Calu3 (cell line): Measurements from ENCODE around the gene CTBP1. TPM values are rescaled to one million over a fixed set of nuclear protein-coding genes. Genes with fewer than 3 reads are reported as not detected.

Experiments
- BruUV-seq: library from RNA; stranded (reverse); fragments of 400-500 nt; replicated peaks from 2 replicates; lab custom pipeline; 2021; lab: Mats Ljungman, UMichigan
- CTCF ChIA-PET: fragments of 300-600 bp; sonication (Branson Sonifier 250); formaldehyde crosslinking; loops from one replicate; lab custom pipeline; 2022; ENCODE audit warnings: antibody characterized with exemption; lab: Charles Lee
- DNase-seq: peaks from one replicate; pipeline ENCODE4 v3.0.0; 2022
- H3K27ac Mint-ChIP-seq: one replicate; pipeline ENCODE4 v1.8.0; 2022; ENCODE audit warnings: mixed read lengths; ENCODE audit not compliant: unreplicated experiment
- H3K27me3 Mint-ChIP-seq: one replicate; pipeline ENCODE4 v1.8.0; 2022; ENCODE audit warnings: mixed read lengths; ENCODE audit not compliant: unreplicated experiment
- H3K36me3 Mint-ChIP-seq: one replicate; pipeline ENCODE4 v1.8.0; 2022; ENCODE audit warnings: mild to moderate bottlenecking, moderate library complexity, mixed read lengths; ENCODE audit not compliant: insufficient read depth, unreplicated experiment
- H3K4me1 Mint-ChIP-seq: one replicate; pipeline ENCODE4 v1.8.0; 2022; ENCODE audit warnings: mild to moderate bottlenecking, low read depth, mixed read lengths; ENCODE audit not compliant: unreplicated experiment
- H3K4me3 Mint-ChIP-seq: one replicate; pipeline ENCODE4 v1.8.0; 2022; ENCODE audit warnings: mild to moderate bottlenecking, low read depth, moderate library complexity, mixed read lengths; ENCODE audit not compliant: unreplicated experiment
- H3K9me3 Mint-ChIP-seq: one replicate; pipeline ENCODE4 v1.8.0; 2022; ENCODE audit warnings: low read depth, mixed read lengths; ENCODE audit not compliant: unreplicated experiment
- CTCF ChIP-seq: fragments of 200-600 bp; IDR thresholded peaks from one replicate; pipeline ENCODE4 v1.8.0; 2022; ENCODE audit warnings: antibody characterized with exemption; ENCODE audit not compliant: unreplicated experiment
- intact Hi-C: fragments of 100-400 bp; cut with micrococcal nuclease; formaldehyde crosslinking; loops from one replicate; pipeline ENCODE4 v1.10.0; 2022; ENCODE audit not compliant: unreplicated experiment
- total RNA-seq: library from RNA; stranded (reverse); gene quantifications from 2 replicates; pipeline ENCODE4 v1.2.3, GENCODE V29; 2022

CTBP1 gene
- total RNA-seq, 1 experiment from 2014 or later: 115 TPM

GRCh38 chr4:1183985-1184773 is 64.8 kb downstream of the CTBP1 start:
- H3K9me3 Mint-ChIP-seq: peaks cover 7% of the 10 kb centered on the region
- DNase-seq: no peak
- H3K27ac Mint-ChIP-seq: no peak overlapping the region
- intact Hi-C loops: no loop called here
- BruUV-seq: no TSS peak
- no peak for TF ChIP-seq CTCF
- peaks cover under 1% of the 10 kb centered on the region for H3K4me1 Mint-ChIP-seq
- peaks cover 14% of the 10 kb centered on the region for H3K27me3 Mint-ChIP-seq
- CTCF ChIA-PET: no interaction called here
- no peak overlapping the region for H3K4me3 Mint-ChIP-seq
- H3K36me3 Mint-ChIP-seq: no peaks in the 10 kb centered on the region

- peaks cover 6% of the 10 kb centered on the region for H3K4me1 Mint-ChIP-seq
- BruUV-seq: no TSS peak
- CTCF ChIA-PET: no interaction called here
- peaks cover 14% of the 10 kb centered on the region for H3K27me3 Mint-ChIP-seq
- H3K36me3 Mint-ChIP-seq: no peaks in the 10 kb centered on the region
- intact Hi-C loops: no loop called here
- TF ChIP-seq CTCF: no peak
- H3K4me3 Mint-ChIP-seq: no peak overlapping the region
- H3K27ac Mint-ChIP-seq: no peak overlapping the region
- H3K9me3 Mint-ChIP-seq: peaks cover 7% of the 10 kb centered on the region
- DNase-seq: no peak
These were observed 66.6 kb downstream of the CTBP1 start for GRCh38 chr4:1182313-1182712.

GRCh38 chr4:1180663-1181062 is 68.3 kb downstream of the CTBP1 start:
- Mint-ChIP-seq H3K27me3 (peaks cover 14% of the 10 kb centered on the region), H3K4me1 (peaks cover 6% of the 10 kb centered on the region), H3K36me3 (no peaks in the 10 kb centered on the region), H3K9me3 (peaks cover 7% of the 10 kb centered on the region), H3K27ac (no peak overlapping the region), H3K4me3 (no peak overlapping the region)
- DNase-seq: no peak
- no TSS peak for BruUV-seq
- TF ChIP-seq CTCF: no peak
- intact Hi-C loops: no loop called here
- CTCF ChIA-PET: no interaction called here

- Mint-ChIP-seq H3K36me3 (no peaks in the 10 kb centered on the region), H3K4me1 (peaks cover 6% of the 10 kb centered on the region), H3K27ac (no peak overlapping the region), H3K9me3 (peaks cover 7% of the 10 kb centered on the region), H3K27me3 (peaks cover 14% of the 10 kb centered on the region), H3K4me3 (no peak overlapping the region)
- no peak for TF ChIP-seq CTCF
- CTCF ChIA-PET: no interaction called here
- DNase-seq: no peak
- intact Hi-C loops: no loop called here
- BruUV-seq: no TSS peak
These were observed 69.0 kb downstream of the CTBP1 start for GRCh38 chr4:1179976-1180375.
